DOHH2 (cell line): ENCODE measurements around the gene MYO9A.

Experiments used
- CTCF ChIP-seq: fragments of 200-600 bp; sonication (generic); IDR thresholded peaks from one replicate; pipeline ENCODE4 v1.5.1; 2014; ENCODE audit warnings: antibody characterized with exemption, mild to moderate bottlenecking, low read depth, low read length; ENCODE audit not compliant: poor library complexity, severe bottlenecking
- EZH2phosphoT487 ChIP-seq: fragments of 200-600 bp; sonication (generic); IDR thresholded peaks from 2 replicates; pipeline ENCODE4 v1.6.1; 2017; ENCODE audit warnings: borderline replicate concordance, mild to moderate bottlenecking, antibody characterized with exemption, low read length, moderate library complexity, mixed read lengths

- no peak for TF ChIP-seq CTCF
- no peak for TF ChIP-seq EZH2phosphoT487
Measured at GRCh38 chr15:72161361-72162132, 43.6 kb upstream of the MYO9A start.
